Heart left ventricle (tissue), 13 donors: ENCODE results near the gene GNMT.

Source experiments
- POLR2A ChIP-seq, 2 donors: fragments of 450-650 bp; IDR thresholded peaks; one replicate each; pipeline ENCODE4 v1.6.1; 2017; ENCODE audit warnings: antibody characterized with exemption in 2 of 2, mild to moderate bottlenecking in 2 of 2, moderate library complexity in 2 of 2
- TF ChIP-seq, protein P1 (sequence below), 12 donors: fragments of 200-600 bp; sonication (generic) in 4 of 12; IDR thresholded peaks; one replicate each; pipeline versions ENCODE4 v1.5.0 to v1.8.0; 2018 to 2022; ENCODE audit warnings: antibody characterized with exemption in 12 of 12, mild to moderate bottlenecking in 5 of 12
- donor health status: ischemic (EF 13 %, LVEDD 7.1; RV severe dilation, severe dysfunction).
- donor health status: DM: no; HTN: yes; CAD: no.
- donor health status: DM: no; HTN: no; CAD: no.
- donor health status: ischemic (EF 25% LVEDD 6.9; RV normal size, moderate dysfunction).
- donor health status: ischemic (EF 25% LVEDD 5.7; RV mildly dilated, moderate dysfunction).
- donor health status: ischemic (EF 35%, LVEDD 5.7; RV mildly dilated, moderate dysfunction).
- donor health status: nonischemic (EF 11% LVEDD 7.7; RV severe dilation, severe dysfunction).
- donor health status: DM: yes; HTN: yes; CAD: no.
- donor health status: PGD.
- donor health status: ischemic (EF 29% LVEDD 5.4; RV normal size, mild dysfunction).
- donor health status: nonischemic (EF 23%, LVEDD 6.1; RV moderate dilation, normal function).

GRCh38 chr6:42984924-42985475 lies 24.4 kb downstream of the GNMT start:
- TF ChIP-seq, protein P1, sequence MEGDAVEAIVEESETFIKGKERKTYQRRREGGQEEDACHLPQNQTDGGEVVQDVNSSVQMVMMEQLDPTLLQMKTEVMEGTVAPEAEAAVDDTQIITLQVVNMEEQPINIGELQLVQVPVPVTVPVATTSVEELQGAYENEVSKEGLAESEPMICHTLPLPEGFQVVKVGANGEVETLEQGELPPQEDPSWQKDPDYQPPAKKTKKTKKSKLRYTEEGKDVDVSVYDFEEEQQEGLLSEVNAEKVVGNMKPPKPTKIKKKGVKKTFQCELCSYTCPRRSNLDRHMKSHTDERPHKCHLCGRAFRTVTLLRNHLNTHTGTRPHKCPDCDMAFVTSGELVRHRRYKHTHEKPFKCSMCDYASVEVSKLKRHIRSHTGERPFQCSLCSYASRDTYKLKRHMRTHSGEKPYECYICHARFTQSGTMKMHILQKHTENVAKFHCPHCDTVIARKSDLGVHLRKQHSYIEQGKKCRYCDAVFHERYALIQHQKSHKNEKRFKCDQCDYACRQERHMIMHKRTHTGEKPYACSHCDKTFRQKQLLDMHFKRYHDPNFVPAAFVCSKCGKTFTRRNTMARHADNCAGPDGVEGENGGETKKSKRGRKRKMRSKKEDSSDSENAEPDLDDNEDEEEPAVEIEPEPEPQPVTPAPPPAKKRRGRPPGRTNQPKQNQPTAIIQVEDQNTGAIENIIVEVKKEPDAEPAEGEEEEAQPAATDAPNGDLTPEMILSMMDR (IDR thresholded peaks at IDR 0.05): no peak
- no peak for TF ChIP-seq POLR2A (IDR thresholded peaks at IDR 0.05)
